Measurements from ENCODE around the gene TOM1L2. TPM values are rescaled to one million over a fixed set of nuclear protein-coding genes. Genes with fewer than 3 reads are reported as not detected.

TOM1L2 gene
- total RNA-seq, 1 experiment from 2014 or later = 34.2 TPM

DNA sequence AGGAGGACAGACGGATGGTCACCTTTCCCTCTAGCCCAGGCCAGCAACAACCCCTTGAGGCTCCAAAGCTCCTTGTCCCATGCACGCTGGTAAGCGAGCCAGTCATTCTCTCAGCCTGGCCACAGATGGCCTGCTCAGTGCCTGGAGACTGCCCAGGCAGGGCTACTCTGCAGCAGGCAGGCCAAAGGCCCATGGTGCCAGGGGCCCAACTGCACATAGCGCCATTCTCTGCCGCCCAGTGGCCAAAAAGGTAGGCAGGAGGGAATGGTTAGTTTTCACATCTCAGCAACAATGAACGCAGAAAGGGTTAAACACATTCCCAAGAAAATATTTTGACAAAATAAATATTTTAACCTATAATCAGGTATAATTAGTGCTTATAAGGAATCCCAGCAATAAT, 127.7 kb downstream of the TOM1L2 start:
- Mint-ChIP-seq H3K4me3 (ENCODE audit: unreplicated experiment) (no peak overlapping the region), H3K27me3 (ENCODE audit: insufficient read depth, unreplicated experiment) (no peaks in the 10 kb centered on the region), H3K27ac (ENCODE audit: low read depth, unreplicated experiment) (no peak overlapping the region), H3K36me3 (ENCODE audit: insufficient read depth, unreplicated experiment) (peaks cover 4% of the 10 kb centered on the region), H3K9me3 (ENCODE audit: unreplicated experiment) (no peaks in the 10 kb centered on the region), H3K4me1 (ENCODE audit: insufficient read depth, unreplicated experiment) (peaks cover 7% of the 10 kb centered on the region)
- POLR2A ChIA-PET = no interaction called here
- no peak for DNase-seq (ENCODE audit: unreplicated experiment)
- BruUV-seq (replicated peaks) = no TSS peak
- TF ChIP-seq, protein P1, sequence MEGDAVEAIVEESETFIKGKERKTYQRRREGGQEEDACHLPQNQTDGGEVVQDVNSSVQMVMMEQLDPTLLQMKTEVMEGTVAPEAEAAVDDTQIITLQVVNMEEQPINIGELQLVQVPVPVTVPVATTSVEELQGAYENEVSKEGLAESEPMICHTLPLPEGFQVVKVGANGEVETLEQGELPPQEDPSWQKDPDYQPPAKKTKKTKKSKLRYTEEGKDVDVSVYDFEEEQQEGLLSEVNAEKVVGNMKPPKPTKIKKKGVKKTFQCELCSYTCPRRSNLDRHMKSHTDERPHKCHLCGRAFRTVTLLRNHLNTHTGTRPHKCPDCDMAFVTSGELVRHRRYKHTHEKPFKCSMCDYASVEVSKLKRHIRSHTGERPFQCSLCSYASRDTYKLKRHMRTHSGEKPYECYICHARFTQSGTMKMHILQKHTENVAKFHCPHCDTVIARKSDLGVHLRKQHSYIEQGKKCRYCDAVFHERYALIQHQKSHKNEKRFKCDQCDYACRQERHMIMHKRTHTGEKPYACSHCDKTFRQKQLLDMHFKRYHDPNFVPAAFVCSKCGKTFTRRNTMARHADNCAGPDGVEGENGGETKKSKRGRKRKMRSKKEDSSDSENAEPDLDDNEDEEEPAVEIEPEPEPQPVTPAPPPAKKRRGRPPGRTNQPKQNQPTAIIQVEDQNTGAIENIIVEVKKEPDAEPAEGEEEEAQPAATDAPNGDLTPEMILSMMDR (IDR thresholded peaks at IDR 0.05; ENCODE audit: unreplicated experiment) = no peak
- intact Hi-C loops (cut with micrococcal nuclease) = no loop called here
- CTCF ChIA-PET = interaction anchor here (0.6 to 5.3 kb wide), 2 partner anchors 14 to 277 kb away, joined by 3 to 39 read pairs; no protein-coding TSS in a partner anchor

DNA sequence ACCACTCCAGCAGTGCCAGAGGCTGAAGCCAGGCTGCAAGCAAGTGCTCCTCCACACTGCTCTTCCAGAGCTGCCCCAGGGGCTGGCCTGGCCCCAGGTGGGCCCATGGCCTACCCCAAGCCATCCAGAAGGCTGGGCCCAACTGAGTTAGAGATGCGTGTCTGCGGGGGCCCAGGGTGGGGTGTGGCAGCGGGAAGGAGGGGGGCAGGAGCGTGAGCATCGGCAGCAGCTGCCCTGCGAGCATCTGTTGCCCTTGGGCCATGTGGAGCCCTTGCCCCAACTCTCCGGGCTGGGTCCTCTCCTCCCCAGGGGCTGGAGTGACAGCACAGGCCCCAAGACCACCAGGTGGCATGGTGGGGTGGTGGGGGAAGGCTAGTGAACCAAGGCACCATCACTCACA, 128.1 kb downstream of the TOM1L2 start:
- intact Hi-C loops (cut with micrococcal nuclease) = no loop called here
- Mint-ChIP-seq H3K27ac (ENCODE audit: low read depth, unreplicated experiment) (no peak overlapping the region), H3K9me3 (ENCODE audit: unreplicated experiment) (no peaks in the 10 kb centered on the region), H3K36me3 (ENCODE audit: insufficient read depth, unreplicated experiment) (peaks cover 4% of the 10 kb centered on the region), H3K27me3 (ENCODE audit: insufficient read depth, unreplicated experiment) (no peaks in the 10 kb centered on the region), H3K4me1 (ENCODE audit: insufficient read depth, unreplicated experiment) (peaks cover 7% of the 10 kb centered on the region), H3K4me3 (ENCODE audit: unreplicated experiment) (no peak overlapping the region)
- BruUV-seq (replicated peaks) = no TSS peak
- ChIA-PET CTCF (interaction anchor here (5.3 kb wide), 1 partner anchor 15 kb away, joined by 39 read pairs; no protein-coding TSS in a partner anchor), POLR2A (interaction anchor here (0.6 to 1.0 kb wide), 2 partner anchors 168 to 548 kb away, joined by 3 to 5 read pairs; no protein-coding TSS in a partner anchor)
- TF ChIP-seq, protein P1 (IDR thresholded peaks at IDR 0.05; ENCODE audit: unreplicated experiment) = no peak
- no peak for DNase-seq (ENCODE audit: unreplicated experiment)

DNA sequence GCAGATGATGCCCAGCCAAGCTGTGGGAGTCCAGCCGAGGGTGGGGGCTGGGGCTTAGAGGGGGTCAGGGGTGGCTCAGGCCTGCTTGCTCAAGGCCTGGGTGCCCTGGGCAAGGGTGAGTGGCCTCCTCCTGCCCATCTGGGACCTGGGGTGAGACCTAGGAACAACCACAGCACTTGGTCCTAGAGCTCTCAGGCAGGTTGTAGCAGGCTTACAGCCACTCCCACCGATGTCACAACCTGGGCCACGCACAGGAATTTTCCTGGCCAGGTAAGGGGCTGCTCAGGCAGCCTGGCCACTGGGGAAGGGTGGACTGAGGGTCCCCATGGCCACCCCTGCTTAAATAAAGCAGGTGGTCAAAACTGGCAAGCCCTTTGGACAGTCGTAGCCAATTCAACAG, 129.1 kb downstream of the TOM1L2 start:
- ChIA-PET CTCF (interaction anchor here (0.8 to 5.3 kb wide), 3 partner anchors 16 to 76 kb away, joined by 4 to 39 read pairs (median 12); no protein-coding TSS in a partner anchor), POLR2A (interaction anchor here (1.0 kb wide), 2 partner anchors 167 to 1909 kb away, joined by 3 to 5 read pairs; no protein-coding TSS in a partner anchor)
- BruUV-seq (replicated peaks) = no TSS peak
- TF ChIP-seq, protein P1 (IDR thresholded peaks at IDR 0.05; ENCODE audit: unreplicated experiment) = no peak
- H3K27me3 Mint-ChIP-seq (ENCODE audit: insufficient read depth, unreplicated experiment) = no peaks in the 10 kb centered on the region
- no peaks in the 10 kb centered on the region for H3K9me3 Mint-ChIP-seq (ENCODE audit: unreplicated experiment)
- intact Hi-C loops (cut with micrococcal nuclease) = no loop called here
- peak; percentile 52 for DNase-seq (ENCODE audit: unreplicated experiment)
- H3K27ac Mint-ChIP-seq (ENCODE audit: low read depth, unreplicated experiment) = peak overlapping the region; percentile 66
- peaks cover 4% of the 10 kb centered on the region for H3K36me3 Mint-ChIP-seq (ENCODE audit: insufficient read depth, unreplicated experiment)
- H3K4me3 Mint-ChIP-seq (ENCODE audit: unreplicated experiment) = no peak overlapping the region
- peaks cover 16% of the 10 kb centered on the region for H3K4me1 Mint-ChIP-seq (ENCODE audit: insufficient read depth, unreplicated experiment)

DNA sequence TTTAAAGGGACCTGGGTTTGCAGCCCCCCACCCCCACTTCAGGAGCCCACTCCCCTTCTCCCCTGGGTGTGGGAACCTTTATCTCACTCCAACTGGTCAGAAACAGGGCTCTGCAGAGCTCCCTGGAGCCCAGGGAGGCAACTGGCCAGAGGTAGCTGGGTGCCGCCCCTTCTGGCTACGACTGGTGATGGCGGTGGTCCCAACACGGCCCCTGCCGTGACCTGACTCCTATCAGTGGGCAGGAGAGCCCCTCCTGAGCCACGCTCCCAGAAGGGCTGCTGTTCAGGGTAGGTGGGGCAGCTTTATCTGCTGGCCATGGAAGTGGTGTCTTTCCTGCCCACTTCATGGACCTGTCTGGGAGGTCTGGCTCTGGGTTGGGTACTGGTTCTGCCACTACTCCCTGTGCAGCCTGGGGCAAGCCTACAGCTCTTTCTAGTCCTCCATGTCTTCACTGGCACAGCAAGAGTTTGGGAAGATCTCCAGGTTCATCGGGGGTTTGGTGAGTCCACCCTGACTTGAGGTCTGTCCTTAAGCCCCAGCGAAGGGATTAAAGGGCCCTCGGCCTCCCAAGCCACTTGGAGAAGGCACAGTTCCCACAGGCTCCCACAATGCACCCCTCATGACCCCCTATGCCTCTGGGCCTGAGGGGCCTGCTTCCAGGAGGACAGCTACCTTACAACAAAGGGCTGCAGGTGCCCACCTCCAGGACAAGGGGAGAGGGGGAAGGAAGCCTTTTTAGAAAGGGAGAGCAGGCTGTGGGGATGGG, 129.9 kb downstream of the TOM1L2 start:
- ChIA-PET CTCF (interaction anchor here (0.8 to 5.3 kb wide), 4 partner anchors 11 to 246 kb away, joined by 4 to 39 read pairs (median 10); no protein-coding TSS in a partner anchor), POLR2A (interaction anchor here (0.6 to 2.7 kb wide), 7 partner anchors 12 to 1910 kb away, joined by 3 to 28 read pairs (median 11); no protein-coding TSS in a partner anchor)
- intact Hi-C loops (cut with micrococcal nuclease) = no loop called here
- BruUV-seq (replicated peaks) = no TSS peak
- no peak overlapping the region for H3K4me3 Mint-ChIP-seq (ENCODE audit: unreplicated experiment)
- TF ChIP-seq, protein P1 (IDR thresholded peaks at IDR 0.05; ENCODE audit: unreplicated experiment) = no peak
- no peaks in the 10 kb centered on the region for H3K9me3 Mint-ChIP-seq (ENCODE audit: unreplicated experiment)
- DNase-seq (ENCODE audit: unreplicated experiment) = no peak
- H3K36me3 Mint-ChIP-seq (ENCODE audit: insufficient read depth, unreplicated experiment) = peaks cover 4% of the 10 kb centered on the region
- H3K27me3 Mint-ChIP-seq (ENCODE audit: insufficient read depth, unreplicated experiment) = no peaks in the 10 kb centered on the region
- peaks cover 23% of the 10 kb centered on the region for H3K4me1 Mint-ChIP-seq (ENCODE audit: insufficient read depth, unreplicated experiment)
- peak overlapping the region; percentile 61 for H3K27ac Mint-ChIP-seq (ENCODE audit: low read depth, unreplicated experiment)

Data from MCF 10A (cell line).